HG03135 (cell line): ENCODE measurements around the gene METTL2A.
"Not testable (repeated sequence)": the region's sequence is repeated elsewhere in the genome, so short reads cannot be mapped to it uniquely, and the experiment has no call there.

ENCODE experiments used
- ATAC-seq: cut with Tn5 transposase; IDR thresholded peaks from one replicate; pipeline ENCODE4 v1.9.1; 2021; ENCODE audit warnings: mild to moderate bottlenecking, moderate library complexity; ENCODE audit not compliant: unreplicated experiment

Gene METTL2A

GRCh38 chr17:62470666-62471379, 47.1 kb downstream of the METTL2A start:
- not testable (repeated sequence) for ATAC-seq

DNA sequence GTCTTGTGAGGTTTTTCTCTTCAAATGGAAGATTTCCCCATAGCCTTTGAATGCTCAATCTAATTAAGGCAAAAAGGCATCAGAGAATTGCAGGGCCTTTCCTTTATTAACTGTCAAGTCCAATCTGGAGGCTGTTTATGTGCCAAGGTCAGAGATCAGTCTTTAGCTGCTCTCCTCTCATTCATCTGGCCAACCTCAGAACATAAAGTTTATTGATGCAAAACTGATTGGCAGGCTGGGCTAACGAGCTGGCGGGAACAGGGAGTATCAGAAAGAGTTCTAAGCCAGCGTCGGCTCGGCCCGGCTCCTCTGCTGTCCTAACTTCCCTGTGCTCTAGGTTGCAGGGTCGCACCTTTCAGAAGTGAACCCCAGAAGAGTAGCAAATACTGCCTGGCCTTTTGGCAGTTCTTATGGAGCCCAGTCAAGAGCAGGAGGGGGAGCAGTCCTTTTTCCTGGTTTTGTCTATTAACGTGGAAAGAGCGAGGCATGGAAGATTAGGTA, 47.7 kb downstream of the METTL2A start:
- ATAC-seq = not testable (repeated sequence)

- not testable (repeated sequence) for ATAC-seq
Measured at GRCh38 chr17:62473030-62473982, 49.6 kb downstream of the METTL2A start.

DNA sequence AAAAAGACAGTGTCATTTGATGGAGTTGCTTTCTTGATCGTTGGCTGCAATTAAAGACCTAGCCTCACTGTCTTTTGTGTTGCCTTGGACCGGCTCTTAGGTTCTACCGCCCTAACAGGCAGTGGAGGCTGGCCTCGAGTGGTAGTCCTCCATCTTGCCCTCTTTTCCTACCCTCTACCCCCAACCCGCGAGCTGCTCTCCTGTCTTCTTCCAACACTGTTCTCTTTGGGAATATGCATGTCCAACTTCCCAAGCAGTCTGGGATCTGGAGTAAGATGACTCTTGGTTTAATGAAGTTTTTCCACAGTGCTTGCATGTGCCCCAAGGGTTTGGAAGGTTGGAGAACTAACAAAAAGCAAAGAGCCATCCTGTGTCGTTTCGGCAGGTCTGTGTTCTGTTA, 53.4 kb downstream of the METTL2A start:
- ATAC-seq = not testable (repeated sequence)

- peak; percentile 20 for ATAC-seq
Measured at GRCh38 chr17:62477718-62478408, 54.2 kb downstream of the METTL2A start.

DNA sequence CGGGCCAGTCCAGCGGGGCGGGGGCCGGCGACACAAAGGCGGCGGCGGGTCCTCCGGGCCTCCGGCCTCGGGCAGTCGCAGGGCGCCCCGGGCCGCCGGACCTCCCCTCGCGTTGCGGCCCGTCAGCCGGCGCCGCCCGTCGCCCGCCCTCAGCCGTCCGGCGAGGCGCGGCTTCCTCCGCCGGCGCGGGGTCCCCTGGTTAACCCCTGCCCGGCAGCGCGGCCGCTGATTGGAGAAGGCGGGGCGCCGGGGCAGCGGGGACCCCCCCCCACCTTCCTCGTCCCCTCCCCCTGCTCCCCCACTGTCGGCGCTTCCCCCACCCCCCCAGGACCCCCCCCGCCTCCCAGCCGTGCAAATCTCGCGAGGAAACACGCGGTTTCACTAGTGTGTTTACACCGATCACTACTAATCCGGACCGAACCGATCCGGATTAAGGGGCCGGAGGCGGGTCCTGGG, 54.8 kb downstream of the METTL2A start, which contains the start of gene TLK2:
Gene TLK2 (plus strand): TSS at position 402 of the 456 bp plus-strand sequence. CDS start 2,301 bp downstream, outside the sequence.
- ATAC-seq = peak; percentile 61

- peak; percentile 48 for ATAC-seq
Measured at GRCh38 chr17:62478880-62479638, 55.4 kb downstream of the METTL2A start.

DNA sequence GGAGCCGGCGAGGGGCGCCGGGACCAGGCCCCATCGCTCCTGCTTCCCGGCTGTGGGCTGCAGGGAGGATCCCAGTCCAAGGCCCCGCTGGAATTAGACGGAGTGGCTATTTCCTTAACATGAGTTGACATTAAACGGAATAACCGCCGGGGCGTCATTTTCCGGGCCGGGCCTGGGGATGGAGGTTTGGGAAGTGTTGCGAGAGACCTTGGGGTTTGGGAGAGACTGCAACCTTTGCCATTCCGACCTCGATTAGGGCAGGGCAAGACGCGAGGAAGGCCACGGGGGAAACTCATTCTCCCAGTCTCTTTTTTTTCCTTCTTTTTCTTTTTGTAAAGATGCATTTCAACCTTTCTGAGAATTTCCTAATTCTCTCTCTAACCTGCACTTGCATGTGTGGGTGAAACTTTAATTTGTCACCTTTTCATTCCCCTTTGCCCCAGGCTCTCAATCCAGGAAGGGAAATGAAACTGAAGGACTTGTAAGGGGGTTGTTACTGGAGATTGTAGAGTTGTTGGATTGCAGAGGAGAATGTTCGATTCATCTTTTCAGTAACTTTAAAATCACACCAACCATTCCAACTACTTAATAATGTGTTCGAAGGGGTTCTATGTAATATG, 56.1 kb downstream of the METTL2A start:
- ATAC-seq = not testable (repeated sequence)

- not testable (repeated sequence) for ATAC-seq
Measured at GRCh38 chr17:62482553-62482952, 58.9 kb downstream of the METTL2A start.

GRCh38 chr17:62490990-62491389, 67.3 kb downstream of the METTL2A start:
- not testable (repeated sequence) for ATAC-seq

- not testable (repeated sequence) for ATAC-seq
Measured at GRCh38 chr17:62493049-62493655, 69.5 kb downstream of the METTL2A start.

DNA sequence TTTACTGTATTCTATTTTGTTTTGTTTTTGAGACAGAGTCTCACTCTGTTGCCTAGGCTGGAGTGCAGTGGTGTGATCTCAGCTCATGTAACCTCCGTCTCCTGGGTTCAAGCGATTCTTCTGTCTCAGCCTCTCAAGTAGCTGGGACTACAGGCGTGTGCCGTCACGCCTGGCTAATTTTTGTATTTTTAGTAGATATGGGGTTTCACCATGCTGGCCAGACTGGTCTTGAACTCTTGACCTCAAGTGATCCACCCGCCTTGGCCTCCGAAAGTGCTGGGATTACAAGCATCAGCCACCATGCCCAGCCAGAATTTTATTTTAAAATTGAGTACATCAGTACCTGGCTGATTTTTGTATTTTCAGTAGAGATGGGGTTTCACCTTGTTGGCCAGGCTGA, 70.4 kb downstream of the METTL2A start:
- ATAC-seq = not testable (repeated sequence)

GRCh38 chr17:62496344-62496743, 72.6 kb downstream of the METTL2A start:
- ATAC-seq = not testable (repeated sequence)

DNA sequence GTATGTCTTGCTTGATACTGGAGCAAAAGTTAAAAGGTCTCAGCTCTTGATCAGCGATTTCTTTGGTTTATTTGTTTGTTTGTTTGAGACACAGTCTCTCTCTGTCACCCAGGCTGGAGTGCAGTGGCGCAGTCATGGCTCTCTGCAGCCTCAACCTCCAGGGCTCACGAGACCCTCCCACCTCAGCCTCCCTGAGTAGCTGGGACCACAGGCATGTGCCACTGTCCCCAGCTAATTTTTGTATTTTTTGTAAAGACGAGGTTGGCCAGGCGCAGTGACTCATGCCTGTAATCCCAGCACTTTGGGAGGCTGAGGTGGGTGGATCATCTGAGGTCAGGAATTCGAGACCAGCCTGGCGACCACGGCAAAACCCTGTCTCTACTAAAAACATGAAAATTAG, 75.1 kb downstream of the METTL2A start:
- ATAC-seq = not testable (repeated sequence)
